ENCODE results near the gene KIAA0513.

- TF ChIP-seq CTCF (conservative IDR thresholded peaks at IDR 0.05; ENCODE audit: low read length), result no peak
- no peak for TF ChIP-seq EZH2phosphoT487 (IDR thresholded peaks at IDR 0.05; ENCODE audit: borderline replicate concordance)
These were observed 18.9 kb downstream of the KIAA0513 start for GRCh38 chr16:85046472-85046916.
